SK-N-MC (cell line): ENCODE measurements around the gene CAPN13.

Experiments used
- EZH2 ChIP-seq: fragments of 200-600 bp; sonication (generic); IDR thresholded peaks from one replicate; pipeline ENCODE4 v1.6.1; 2017; ENCODE audit warnings: antibody characterized with exemption
- FOXP2 ChIP-seq: optimal IDR thresholded peaks from 2 replicates; pipeline ENCODE3; 2011; ENCODE audit warnings: mild to moderate bottlenecking, moderate library complexity; ENCODE audit not compliant: insufficient read depth; ENCODE audit errors: extremely low read length, control extremely low read depth
- POLR2AphosphoS5 ChIP-seq: IDR thresholded peaks from 2 replicates; pipeline ENCODE4 v1.6.1; 2012; ENCODE audit warnings: mild to moderate bottlenecking, low read depth, low read length, borderline replicate concordance

DNA sequence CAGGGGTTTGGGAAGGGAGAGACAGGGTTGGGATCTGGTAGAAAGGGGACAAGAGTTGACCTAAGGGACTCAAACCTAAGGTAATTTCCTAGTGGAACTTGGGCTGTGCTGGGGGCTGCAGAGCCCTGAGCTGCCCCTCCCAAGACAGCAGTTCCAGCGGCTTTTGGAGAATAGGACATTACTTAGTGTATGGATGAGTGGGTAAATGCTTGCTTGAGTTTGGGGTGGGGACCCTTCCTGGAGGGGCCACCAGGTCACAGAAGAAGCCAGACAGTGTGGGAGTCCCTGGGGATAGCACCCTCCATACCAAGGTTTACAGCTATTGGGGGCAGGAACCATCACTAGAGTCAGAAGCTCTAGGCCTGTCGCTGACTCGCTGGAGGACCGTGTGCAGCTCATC, 111.5 kb downstream of the CAPN13 start:
- TF ChIP-seq POLR2AphosphoS5 (no peak), EZH2 (no peak), FOXP2 (no peak)
